HL-60/S4 treated with phorbol 12-myristate 13-acetate at 8.2 ng/mL for 4 days and 3 days (cell line): ENCODE results near the gene PRR9.
"Not testable (repeated sequence)": the region's sequence is repeated elsewhere in the genome, so short reads cannot be mapped to it uniquely, and the experiment has no call there.

Source experiments
- in situ Hi-C: fragments of 300-500 bp; cut with MboI; formaldehyde crosslinking; loops from 2 replicates; pipeline ENCODE4 v1.15.0; 2022; ENCODE audit warnings: low sequenced_read_pairs

The PRR9 gene

GRCh38 chr1:153229076-153229829, 11.9 kb downstream of the PRR9 start:
- in situ Hi-C loops, result not testable (repeated sequence)

GRCh38 chr1:153231363-153231762, 14.0 kb downstream of the PRR9 start:
- in situ Hi-C loops, result no loop called here

DNA sequence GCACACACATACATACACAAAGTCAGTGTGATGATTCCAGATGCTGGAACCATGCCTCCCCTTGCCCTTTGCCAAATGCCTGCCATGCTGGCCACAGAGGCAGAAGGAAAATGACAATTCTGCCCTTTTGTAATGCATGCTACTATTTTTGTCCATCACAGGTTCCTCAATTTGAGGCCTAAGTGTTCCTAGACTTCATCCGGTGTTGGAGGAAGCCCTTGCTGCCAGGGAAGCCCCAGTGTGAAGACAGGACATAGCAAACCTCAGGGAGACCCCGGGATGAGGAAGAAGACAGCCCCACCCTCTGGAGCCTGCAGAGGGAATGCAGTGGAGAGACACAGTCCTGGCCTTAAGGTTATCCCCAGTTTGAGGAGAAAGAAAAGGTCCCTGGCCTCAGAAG, 14.4 kb downstream of the PRR9 start:
- in situ Hi-C loops, result no loop called here

GRCh38 chr1:153232553-153232952, 15.2 kb downstream of the PRR9 start:
- in situ Hi-C loops, result no loop called here

GRCh38 chr1:153233448-153233847, 16.1 kb downstream of the PRR9 start:
- in situ Hi-C loops, result no loop called here

DNA sequence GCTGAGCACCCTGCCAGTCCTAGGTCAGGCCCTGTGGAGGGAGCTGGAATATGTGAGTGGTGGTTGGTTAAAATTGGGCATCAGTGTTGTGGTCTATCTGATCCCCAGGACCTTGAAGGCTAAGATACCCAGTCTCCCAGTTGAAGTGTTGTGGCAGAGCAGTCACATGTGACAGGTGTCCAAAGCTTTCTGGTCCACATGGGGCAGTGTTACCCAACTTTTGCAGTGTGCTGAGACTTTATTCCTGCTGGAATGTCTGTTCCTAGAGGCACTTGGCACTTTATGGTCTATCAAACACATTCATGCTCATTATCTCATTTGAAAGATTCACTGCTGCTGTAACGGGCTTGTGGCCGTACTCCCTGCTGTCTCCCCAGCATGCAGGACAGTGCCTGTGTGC, 21.1 kb downstream of the PRR9 start:
- in situ Hi-C loops, result no loop called here

GRCh38 chr1:153242160-153242559, 24.8 kb downstream of the PRR9 start:
- in situ Hi-C loops, result no loop called here

DNA sequence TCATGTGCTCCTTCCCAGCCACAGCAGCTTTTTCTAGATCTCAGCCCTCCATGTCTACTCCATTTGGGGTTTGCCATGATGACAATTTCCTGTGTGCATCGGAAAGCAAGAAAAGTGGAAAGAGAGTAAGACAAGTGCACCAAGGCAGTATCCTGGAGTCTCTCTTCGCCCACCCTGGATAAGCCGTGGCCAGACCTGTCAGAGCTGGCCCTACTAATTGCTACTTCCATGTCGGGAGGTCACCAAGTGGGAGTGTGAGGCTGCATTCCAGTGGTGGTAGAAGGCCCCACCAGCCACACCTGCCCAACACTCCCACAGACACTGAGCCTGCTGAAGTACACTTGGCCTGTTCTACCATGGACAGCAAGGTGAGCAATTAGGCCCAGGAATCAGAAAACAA, 28.1 kb downstream of the PRR9 start:
- in situ Hi-C loops, result no loop called here

GRCh38 chr1:153246018-153246417, 28.6 kb downstream of the PRR9 start:
- in situ Hi-C loops, result no loop called here

DNA sequence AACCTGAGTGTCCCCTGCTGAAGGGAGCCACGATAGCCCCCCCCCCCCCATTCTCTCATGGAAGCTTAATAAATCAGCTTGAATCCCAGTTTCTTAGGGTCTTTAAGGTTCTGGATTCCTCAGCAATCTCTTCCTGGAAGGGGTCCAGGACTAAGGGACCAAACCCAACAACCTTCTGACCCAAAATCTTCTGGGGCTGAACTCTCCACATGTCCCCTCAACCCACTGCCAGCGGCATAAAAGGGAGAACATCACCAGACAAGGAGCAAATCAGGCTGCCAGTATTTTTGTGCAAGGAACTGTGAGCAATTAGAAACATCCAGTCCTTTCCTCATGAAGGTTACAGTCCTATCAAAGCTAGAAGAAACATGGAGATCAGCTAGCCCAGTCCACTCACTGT, 29.4 kb downstream of the PRR9 start:
- in situ Hi-C loops, result no loop called here

- in situ Hi-C loops, result no loop called here
Observed at GRCh38 chr1:153248176-153248879, 30.9 kb downstream of the PRR9 start.

GRCh38 chr1:153250166-153250565, 32.8 kb downstream of the PRR9 start:
- in situ Hi-C loops, result no loop called here

DNA sequence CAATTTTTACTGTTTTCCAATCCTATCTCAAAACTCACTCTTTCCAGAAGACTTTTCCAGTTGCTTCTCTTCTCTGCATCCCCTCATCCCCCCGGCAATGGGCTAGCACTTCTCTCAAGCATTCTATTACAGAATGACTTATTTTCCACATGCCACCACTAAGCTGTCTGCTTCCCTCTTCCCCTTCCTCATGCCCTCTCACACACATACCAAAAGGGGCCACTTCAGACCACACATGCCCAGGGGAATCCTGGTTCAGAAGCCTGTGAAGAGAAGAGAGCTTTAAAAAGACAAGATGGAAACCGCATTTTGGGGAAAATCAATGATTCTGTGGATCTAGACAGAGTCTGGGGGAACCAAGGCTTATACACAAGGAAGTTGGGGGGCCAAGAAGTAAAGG, 33.7 kb downstream of the PRR9 start:
- in situ Hi-C loops, result no loop called here

GRCh38 chr1:153251562-153251961, 34.2 kb downstream of the PRR9 start:
- in situ Hi-C loops, result no loop called here

- in situ Hi-C loops, result no loop called here
Observed at GRCh38 chr1:153251988-153252387, 34.6 kb downstream of the PRR9 start.

- in situ Hi-C loops, result no loop called here
Observed at GRCh38 chr1:153253076-153253475, 35.7 kb downstream of the PRR9 start.

DNA sequence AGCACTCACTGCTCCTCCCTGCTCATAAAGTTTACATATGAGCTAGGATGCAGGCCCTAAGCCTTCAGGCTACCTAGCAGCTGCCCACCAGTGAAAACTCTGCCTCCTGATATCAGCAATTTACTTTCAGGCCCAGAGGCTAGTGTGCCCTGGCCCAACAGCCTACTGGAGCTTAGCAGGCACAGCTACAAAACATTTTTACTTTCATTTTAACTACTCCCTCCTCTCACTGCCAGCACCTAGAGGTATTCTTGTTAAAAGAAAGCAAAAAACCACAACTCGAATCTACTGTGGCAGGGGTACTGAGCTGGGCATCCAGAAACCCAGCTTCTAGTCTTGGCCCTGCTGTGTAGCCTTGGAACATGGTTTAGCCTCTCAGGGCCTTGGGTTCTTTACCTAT, 36.3 kb downstream of the PRR9 start:
- in situ Hi-C loops, result no loop called here

- in situ Hi-C loops, result no loop called here
Observed at GRCh38 chr1:153259387-153259786, 42.0 kb downstream of the PRR9 start, which contains the start of gene LORICRIN. Gene LORICRIN, plus strand, starts transcription at chr1:153259687. Its CDS starts 1,263 bp downstream, at chr1:153260950.

DNA sequence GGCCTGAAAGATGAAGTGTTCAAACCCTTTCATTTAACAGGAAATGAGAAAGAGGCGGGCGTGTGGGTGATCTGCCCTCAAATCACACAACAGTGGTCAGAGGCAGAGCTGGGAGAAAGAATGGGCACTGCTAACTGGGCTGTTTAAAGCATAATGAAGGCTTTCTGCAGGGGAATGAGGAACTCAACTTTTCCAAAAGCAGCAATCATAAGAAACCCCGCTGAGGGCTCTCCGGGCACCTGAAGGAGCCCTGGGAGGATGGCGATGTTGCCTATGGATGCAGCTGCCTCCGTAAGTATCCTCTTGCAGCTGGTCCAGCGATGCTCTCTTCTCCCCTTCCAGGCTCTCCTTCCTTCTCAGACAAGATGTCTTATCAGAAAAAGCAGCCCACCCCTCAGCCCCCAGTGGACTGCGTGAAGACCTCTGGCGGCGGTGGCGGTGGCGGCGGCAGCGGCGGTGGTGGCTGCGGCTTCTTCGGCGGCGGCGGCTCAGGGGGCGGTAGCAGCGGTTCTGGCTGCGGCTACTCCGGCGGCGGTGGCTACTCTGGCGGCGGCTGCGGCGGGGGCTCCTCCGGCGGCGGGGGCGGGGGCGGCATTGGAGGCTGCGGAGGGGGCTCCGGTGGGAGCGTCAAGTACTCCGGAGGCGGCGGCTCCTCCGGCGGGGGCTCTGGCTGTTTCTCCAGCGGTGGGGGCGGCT, 43.3 kb downstream of the PRR9 start:
- in situ Hi-C loops, result no loop called here

GRCh38 chr1:153261281-153262069, 44.1 kb downstream of the PRR9 start:
- in situ Hi-C loops, result no loop called here

DNA sequence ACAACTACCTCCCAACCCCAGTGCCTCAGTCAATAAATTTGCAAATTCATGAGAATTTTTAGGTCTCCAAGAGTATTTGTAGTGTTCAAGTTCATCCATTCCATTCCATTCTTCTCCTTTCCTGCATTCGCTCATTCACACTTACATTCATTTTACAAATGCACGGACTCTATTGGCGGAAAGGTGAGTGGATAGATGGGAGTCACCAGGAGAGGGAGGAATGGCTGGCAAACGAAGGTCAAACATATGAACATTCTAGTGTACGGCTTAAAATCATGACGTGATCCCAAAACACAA, 44.6 kb downstream of the PRR9 start:
- in situ Hi-C loops, result no loop called here
